Lower leg skin (tissue), 3 donors: ENCODE data around the gene OTOP3.

Source experiments
- POLR2A ChIP-seq, 2 donors: fragments of 450-650 bp; IDR thresholded peaks; one replicate each; pipeline ENCODE4 v1.6.1; 2016 to 2017; ENCODE audit warnings: antibody characterized with exemption in 2 of 2, mild to moderate bottlenecking in 1 of 2, moderate library complexity in 1 of 2
- TF ChIP-seq, protein P1 (sequence below), 3 donors: fragments of 450-650 bp; IDR thresholded peaks; one replicate each; pipeline ENCODE4 v1.5.1; 2016; ENCODE audit warnings: antibody characterized with exemption in 3 of 3, mild to moderate bottlenecking in 3 of 3, moderate library complexity in 2 of 3

DNA sequence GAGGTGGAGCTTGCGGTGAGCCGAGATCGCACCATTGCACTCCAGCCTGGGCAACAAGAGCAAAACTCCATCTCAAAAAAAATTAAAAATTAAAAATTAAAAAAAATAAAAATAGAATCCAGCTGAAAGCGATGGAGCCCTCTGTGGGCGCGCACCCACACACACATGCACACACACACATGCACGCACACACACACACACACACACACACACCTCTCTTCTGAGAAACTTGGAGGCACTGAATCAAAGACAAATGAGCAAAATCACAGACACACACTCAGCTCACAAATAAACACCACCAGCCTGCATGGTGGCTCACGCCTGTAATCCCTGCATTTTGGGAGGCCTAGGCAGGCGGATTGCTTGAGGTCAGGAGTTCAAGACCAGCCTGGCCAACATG lies 32.7 kb upstream of the OTOP3 start:
- no peak for TF ChIP-seq POLR2A (IDR thresholded peaks at IDR 0.05)
- TF ChIP-seq, protein P1, sequence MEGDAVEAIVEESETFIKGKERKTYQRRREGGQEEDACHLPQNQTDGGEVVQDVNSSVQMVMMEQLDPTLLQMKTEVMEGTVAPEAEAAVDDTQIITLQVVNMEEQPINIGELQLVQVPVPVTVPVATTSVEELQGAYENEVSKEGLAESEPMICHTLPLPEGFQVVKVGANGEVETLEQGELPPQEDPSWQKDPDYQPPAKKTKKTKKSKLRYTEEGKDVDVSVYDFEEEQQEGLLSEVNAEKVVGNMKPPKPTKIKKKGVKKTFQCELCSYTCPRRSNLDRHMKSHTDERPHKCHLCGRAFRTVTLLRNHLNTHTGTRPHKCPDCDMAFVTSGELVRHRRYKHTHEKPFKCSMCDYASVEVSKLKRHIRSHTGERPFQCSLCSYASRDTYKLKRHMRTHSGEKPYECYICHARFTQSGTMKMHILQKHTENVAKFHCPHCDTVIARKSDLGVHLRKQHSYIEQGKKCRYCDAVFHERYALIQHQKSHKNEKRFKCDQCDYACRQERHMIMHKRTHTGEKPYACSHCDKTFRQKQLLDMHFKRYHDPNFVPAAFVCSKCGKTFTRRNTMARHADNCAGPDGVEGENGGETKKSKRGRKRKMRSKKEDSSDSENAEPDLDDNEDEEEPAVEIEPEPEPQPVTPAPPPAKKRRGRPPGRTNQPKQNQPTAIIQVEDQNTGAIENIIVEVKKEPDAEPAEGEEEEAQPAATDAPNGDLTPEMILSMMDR (IDR thresholded peaks at IDR 0.05): no peak
